GM18505 (cell line): ENCODE results near the gene PNPLA1.

Experiments
- ATAC-seq: cut with Tn5 transposase; IDR thresholded peaks from one replicate; pipeline ENCODE4 v1.9.1; 2021; ENCODE audit not compliant: unreplicated experiment
- POLR2A ChIP-seq: IDR thresholded peaks from 4 replicates; pipeline ENCODE4 v1.6.1; 2011; ENCODE audit warnings: borderline replicate concordance; ENCODE audit not compliant: insufficient read depth, insufficient read length; ENCODE audit errors: extremely low read depth

PNPLA1 gene

DNA sequence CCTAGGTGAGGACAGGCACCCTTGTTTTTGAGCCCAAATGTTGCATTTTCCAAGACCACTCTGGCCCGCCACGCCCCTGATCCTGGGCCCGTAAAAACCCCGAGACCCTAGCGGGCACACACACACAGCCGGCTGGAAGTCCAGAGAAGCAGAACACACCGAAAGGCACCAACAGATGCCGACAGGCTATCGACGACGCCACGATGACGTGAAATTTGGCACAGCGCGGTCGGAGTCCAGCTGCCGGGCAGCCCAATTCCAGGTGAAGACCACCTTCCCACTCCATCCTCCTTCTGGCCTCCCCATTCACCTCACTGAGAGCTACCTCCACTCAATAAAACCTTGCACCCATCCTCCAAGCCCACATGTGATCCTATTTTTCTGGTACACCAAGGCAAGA lies 34.0 kb upstream of the PNPLA1 start:
- ATAC-seq = no peak
- no peak for TF ChIP-seq POLR2A

GRCh38 chr6:36239774-36240173 lies 30.1 kb upstream of the PNPLA1 start:
- TF ChIP-seq POLR2A = no peak
- no peak for ATAC-seq

DNA sequence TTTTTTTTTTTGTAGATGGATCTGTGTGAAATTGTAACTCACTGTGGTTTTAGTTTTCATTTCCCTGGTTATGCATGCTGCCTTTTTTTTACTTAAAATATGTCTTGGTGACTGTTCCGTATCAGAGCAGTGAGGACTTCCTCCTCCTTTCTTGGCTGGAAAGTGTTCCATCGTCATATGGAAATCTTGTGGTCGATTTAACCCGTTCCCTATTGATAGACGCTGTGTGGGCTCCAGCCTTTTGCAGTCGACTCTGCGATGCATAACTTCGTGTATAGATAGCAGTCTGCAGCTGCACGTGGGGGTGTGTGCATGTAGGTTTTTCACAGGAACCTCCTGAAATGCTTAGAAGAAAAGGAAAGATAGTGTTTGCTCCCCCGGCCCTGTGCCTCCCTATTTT lies 28.1 kb upstream of the PNPLA1 start:
- no peak for ATAC-seq
- TF ChIP-seq POLR2A = no peak

- ATAC-seq = no peak
- no peak for TF ChIP-seq POLR2A
Observed at GRCh38 chr6:36242161-36242560, 27.7 kb upstream of the PNPLA1 start.

DNA sequence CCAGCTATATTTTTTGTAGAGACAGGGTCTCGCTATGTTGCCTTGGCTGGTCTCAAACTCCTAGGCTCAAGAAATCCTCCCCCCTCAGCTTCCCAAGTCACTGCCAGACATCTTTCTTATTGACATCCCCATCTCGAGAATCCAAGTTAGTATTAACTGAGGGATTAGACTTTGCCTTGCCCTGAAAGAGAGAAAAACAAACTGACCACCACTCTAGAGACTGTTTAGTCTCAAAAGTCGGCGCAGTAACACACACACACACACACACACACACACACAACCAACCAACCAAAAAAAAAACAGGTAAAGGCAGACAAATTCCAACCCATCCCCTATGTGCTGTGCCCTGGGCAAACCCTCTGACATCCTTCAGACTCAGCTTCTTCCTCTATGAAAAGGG lies 27.2 kb upstream of the PNPLA1 start:
- no peak for TF ChIP-seq POLR2A
- no peak for ATAC-seq

- no peak for TF ChIP-seq POLR2A
- ATAC-seq = no peak
Observed at GRCh38 chr6:36243562-36244212, 26.2 kb upstream of the PNPLA1 start.

DNA sequence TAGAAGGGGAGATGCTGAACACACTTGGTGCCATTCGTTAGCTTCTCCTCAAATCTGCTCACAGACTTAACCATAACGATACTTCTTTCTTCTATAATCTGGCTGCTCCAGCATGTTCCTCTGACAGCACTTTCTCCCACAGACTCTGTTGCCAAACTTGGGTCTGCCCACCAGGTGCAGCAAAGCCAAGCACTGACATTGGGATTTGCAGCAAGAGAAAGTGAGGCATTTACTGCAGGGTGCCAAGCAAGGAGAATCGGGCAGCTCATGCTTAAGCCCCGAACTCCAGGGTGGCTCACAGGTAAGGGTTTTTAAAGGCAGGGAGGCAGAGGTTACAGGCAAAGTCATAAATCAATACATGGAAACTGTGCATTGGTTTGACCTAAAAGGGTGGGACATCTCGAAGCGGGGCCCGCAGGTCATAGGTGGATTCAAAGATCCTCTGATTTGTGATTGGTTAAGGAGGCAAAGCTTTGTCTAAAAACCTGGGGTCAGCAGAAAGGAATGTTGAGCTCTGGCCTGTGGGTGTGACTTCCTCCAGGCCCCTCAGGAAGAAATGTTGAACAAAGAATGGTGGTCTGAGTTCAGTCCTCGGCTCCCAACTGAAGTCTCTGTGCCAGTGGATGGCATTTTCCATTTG lies 25.1 kb upstream of the PNPLA1 start:
- no peak for ATAC-seq
- no peak for TF ChIP-seq POLR2A

GRCh38 chr6:36245572-36246061 lies 24.2 kb upstream of the PNPLA1 start:
- TF ChIP-seq POLR2A = no peak
- ATAC-seq = no peak

DNA sequence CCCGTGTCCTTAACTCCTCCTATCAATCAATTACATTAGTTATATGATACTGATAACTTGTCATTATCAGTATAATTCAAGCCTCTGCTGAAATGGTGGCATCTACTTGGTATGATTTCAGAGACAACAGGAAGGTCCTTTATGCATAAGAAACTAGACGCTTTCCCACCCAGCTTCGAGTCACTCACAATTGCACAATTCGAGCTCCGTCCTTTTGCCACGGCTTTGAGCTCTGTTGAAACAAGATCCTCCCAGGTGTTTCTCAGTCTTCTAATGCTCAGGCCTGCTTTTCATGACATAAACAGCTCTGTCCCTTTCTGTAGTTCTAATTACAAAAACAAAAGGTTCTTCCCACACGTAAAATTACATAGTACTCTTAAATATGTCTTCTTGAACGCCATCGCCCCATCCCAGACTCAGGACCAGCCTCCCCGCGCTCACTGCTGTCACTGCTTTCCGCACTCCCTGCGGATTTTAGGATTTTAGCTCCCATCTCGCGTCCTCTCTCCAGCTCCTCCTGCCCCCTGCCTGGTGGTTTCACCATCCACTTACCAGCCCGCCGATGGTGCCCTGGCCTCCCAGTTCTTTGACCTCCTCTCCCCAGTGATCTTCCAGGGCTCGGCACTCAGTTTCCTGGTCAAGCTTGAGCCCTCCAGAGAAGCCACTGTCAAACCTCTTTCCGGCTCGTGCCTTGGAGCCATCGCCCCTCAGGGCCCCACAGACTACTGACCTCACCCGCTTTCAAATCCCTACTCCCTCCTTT lies 23.2 kb upstream of the PNPLA1 start:
- ATAC-seq = no peak
- TF ChIP-seq POLR2A = no peak

- TF ChIP-seq POLR2A = no peak
- no peak for ATAC-seq
Observed at GRCh38 chr6:36247693-36248092, 22.2 kb upstream of the PNPLA1 start.

DNA sequence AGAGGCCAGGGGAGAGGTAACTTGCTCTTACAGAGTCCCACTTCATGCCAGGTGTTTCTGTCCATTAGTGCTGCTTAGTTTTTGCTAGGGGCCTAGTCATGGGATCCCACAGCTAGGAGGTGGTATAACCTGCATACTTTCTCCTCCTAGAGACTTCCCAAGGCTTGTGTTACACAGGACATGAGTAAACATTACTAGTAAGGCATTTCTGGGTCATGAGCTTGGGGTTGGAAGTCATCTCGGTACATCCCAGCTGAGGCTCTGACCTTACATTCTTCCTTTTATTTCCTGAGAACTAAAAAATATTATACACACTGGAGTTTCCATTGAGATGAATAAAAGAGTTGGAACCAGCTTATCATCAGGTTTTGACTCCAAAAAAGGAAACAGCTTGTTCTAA lies 20.9 kb upstream of the PNPLA1 start:
- no peak for ATAC-seq
- no peak for TF ChIP-seq POLR2A

DNA sequence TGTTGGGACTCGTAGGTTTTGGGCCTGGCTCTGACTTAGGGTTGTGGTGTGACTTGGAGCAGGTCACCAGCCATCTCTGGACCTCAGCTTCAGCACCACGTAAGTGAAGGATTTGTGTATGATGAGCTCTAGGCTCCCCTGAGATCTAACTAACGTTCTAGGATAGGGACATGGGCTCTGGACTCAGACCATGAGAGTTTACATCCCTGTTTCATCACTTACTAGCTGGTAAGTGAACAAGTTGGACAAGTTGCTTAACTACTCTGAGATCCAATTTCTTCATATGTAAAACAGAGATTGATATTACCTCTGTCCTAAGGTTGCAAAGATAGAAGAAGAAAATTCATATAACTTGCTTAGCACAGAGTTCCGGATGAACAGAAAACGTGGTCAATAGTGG lies 20.3 kb upstream of the PNPLA1 start:
- no peak for ATAC-seq
- no peak for TF ChIP-seq POLR2A

DNA sequence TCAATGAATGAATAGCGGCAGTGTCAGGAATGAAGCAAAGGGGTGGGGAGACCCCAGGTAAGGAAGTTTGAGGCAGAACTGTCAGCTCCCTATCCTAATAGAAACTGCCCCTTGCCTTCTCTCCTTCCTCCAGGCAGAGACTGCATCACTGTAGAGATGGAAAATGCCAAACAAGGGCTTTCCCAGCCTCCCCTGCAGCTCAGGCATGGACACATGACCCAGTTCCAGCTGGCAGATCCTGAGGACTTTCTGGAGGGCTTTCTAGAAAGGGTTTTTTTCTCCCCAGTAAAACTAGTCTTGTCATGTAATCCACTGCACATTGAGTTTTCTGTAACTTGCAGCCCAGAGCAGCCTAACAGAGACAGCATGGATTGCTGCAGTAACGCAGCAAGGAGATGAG lies 17.9 kb upstream of the PNPLA1 start:
- TF ChIP-seq POLR2A = no peak
- ATAC-seq = no peak
